ENCODE data around the gene MALSU1.

GRCh38 chr7:23268746-23269145, 30.4 kb upstream of the MALSU1 start:
- TF ChIP-seq CTCF (IDR thresholded peaks at IDR 0.05) = no peak
- no peak for TF ChIP-seq POLR2A (IDR thresholded peaks at IDR 0.05)
- TF ChIP-seq EP300 (IDR thresholded peaks at IDR 0.05) = no peak
